Middle frontal gyrus (tissue), 1 donor: ENCODE data around the gene NPR3.
"Not testable (repeated sequence)": the region's sequence is repeated elsewhere in the genome, so short reads cannot be mapped to it uniquely, and the experiment has no call there.

Source experiments
- DNase-seq: peaks from one replicate; pipeline ENCODE4 v3.0.0-alpha.2; 2015; ENCODE audit warnings: low spot score; ENCODE audit errors: extremely low spot score

The NPR3 gene

DNA sequence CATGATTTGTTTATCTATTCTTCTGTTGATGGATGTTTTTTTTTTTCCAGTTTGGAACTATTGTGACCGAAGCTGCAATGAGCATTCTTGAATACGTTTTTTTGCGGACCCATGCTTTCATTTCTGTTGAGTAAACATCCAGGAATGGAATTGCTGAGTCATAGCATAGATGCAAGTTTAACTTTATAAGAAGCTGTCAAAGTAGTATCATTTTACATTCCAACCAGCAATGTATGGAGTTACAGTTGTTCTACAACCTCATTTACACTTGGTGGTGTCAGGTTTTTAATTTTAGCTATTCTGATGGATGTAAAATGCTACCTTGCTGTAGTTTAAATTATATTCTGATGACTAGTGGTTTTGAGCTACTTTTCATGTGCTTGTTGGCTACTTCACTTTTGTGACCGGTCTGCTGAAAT is 49.0 kb downstream of the NPR3 start:
- no peak for DNase-seq

DNA sequence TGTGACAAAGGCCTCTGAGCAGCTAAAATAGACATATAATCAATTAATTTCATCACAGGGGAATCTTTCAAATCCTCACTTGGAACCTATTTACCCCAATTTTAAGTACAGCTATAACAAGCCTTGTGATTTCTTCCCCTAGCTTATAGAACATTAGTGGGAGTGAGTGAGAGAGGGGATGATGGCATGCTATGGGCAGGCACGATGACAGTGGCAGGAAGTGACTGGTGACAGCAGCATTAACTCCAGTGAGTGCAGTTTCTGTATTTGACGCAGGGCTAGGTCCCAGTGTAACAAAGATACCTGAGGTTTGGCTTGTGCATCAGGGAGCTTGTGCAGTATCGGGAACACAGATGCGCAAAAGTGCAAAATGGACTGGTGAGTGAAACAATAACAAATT is 54.1 kb downstream of the NPR3 start:
- DNase-seq: no peak

DNA sequence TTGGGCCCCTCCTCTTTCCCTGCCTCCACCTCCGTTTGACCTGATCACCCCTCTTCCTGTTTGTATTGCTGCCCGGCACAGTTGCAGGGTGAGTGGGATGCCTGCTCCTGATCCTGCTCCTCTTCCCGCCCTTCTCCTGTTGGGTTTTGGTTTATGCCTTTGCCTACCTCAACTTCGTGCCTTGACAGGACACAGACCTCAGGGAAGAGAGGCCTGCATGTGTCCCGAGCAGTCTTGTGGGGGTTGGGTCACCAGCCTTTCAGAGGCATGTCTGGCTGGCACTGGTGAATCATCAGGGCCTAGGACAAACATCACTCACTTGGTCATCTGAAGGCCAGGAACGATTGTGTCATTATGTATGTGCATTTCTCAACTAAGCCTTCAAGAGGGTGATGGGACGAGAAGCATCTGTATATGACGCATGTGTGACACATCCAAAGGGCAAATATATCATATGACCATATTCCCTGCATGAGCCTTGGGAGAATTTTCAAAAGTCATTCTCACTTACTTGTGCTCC is 56.9 kb downstream of the NPR3 start:
- no peak for DNase-seq

DNA sequence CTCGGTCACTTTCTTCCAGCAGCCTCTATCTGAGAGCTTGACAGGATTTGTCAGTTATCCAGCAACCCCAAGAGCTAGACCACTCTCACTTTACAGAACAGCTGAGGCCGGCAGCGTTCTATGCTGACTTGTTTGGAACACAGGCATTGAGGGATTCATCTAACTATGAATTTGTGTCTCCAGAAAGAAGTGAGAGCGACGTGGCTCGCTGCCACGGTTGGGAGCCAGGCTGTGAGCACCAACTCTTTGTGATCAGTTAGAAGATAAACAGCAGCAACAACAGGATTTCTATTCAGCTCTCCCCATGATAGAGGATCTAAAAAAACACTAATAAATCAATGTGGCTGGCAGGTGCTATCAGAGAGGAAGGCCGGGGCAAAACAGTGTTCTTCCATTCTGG is 58.6 kb downstream of the NPR3 start:
- no peak for DNase-seq

DNA sequence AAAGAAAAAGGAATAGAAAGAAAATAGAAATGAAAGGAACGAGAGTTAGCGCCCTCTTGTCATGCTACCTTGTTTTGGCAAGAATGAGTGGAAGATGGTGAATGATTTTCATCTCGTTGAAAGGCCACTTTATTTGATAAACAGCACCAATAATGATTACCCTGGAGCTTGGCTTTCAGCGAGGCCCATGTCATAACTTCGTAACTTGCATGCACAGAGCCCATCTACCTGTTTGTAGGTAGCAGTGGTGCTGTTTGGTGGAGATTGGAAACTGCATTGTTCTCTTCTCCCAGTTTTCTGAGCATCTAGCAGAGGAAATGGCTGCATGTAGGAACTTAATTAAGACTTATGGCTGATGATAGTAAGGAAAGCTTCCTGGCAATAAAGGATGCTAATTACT is 59.3 kb downstream of the NPR3 start:
- DNase-seq: no peak

DNA sequence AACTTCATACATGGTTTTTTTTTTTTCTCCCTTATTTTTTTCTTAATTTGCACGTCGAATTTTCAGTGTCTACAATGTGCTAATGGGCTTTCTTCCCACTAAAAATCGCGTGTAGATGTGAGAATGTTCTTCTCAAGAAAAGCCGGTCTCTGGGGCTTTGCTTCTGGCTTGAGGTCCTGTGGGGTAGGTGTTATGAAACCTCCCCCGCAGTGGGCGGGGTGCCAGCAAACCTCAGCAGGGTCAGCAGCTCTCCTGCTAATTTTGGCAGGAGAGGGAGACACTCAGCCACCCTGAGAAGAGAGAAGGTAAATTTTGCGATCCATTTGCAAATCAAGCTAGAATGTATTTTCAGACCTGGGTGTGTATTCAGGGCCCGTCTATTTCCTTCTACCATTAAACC is 59.9 kb downstream of the NPR3 start:
- DNase-seq: no peak

DNA sequence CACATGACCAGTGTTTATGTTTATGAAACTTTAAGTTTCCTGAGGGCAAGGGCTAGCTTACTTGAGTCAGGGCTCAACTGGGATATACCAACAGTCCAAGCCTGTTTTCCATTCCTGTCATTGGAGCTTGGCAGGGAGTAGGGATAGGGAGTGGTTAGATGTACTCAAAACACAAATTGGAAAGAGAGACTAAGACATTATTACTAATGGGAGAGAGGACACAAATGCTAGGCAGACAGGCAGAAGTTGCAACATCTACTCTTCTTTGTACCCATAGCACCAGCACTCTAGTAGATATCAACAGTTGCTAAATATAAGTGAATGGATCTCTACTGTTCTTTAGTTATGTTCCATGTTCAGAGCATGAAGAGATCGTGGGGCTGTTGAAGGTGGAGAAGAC is 62.8 kb downstream of the NPR3 start:
- no peak for DNase-seq

DNA sequence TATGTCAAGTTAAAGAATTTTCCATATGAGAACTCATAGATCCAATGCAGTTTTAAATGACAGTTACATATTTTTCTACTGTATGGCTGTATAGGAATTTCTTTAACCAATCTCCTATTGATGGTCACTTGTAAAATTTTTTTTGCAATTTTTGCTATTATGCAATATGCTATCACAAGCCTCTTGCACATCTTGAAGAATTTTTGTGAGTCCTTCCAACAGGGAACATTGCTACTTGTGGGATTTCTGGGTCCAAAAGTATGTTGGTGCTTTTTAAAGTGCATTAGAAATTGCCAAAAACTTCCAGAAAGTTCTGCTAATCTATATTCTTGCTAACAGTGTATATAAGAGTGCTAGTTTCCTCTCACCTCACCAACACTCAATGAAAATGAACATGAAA is 65.1 kb downstream of the NPR3 start:
- no peak for DNase-seq

DNA sequence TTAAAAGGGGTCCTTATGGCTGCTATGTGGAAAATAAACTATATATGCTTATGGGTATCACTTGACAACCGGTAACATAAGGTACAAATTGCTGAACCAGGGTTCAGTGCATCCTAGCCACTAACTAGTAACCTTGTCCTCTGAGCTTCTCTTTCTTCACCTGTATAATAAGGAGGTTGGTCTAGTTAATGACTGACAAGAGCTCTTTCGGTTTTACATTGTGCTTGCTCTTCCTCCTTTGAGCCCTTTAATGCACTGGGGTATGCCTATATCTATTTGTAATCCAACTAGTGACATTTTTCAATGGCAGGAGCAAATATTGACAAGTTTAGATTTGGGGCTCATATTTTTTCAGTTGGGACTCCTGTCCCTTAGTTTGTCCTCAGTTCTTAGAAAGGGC is 66.1 kb downstream of the NPR3 start:
- DNase-seq: no peak

DNA sequence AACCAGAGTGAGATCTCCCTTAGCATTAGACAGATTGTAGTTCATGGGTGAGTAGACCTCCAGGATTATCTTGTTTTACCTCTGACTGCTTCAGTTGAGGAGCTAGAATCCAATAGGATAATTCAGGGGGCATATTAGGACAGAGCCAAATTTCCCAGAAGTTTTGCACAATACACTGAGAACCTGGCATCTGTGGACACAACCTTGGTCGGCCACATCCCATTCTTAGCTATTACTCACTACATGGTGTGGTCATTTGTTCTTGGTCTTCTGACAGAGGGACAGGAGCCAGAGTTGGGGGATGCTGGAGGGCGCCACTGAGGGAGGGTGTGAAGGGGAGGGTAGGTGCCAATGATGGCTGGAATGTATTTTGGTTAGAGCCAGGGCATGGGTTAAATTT is 66.6 kb downstream of the NPR3 start:
- no peak for DNase-seq

DNA sequence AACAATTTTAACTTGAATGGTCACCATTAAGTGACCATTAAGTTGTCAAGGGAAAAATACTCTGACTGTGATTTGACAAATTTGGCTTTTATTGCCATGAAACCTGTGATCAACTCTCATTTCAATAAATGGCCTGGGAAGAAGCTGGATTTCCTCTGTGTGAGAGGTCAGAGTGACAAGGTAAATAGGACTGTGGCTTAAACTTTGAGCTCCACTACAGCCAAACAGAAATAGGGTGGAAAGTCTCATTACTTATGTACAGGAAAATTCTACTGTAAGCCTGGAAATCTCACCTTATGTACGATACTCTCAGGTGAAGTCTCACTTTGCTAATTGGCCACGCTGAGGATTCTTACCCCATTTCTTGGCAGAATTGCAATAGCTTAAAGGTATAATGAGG is 67.3 kb downstream of the NPR3 start:
- DNase-seq: no peak

DNA sequence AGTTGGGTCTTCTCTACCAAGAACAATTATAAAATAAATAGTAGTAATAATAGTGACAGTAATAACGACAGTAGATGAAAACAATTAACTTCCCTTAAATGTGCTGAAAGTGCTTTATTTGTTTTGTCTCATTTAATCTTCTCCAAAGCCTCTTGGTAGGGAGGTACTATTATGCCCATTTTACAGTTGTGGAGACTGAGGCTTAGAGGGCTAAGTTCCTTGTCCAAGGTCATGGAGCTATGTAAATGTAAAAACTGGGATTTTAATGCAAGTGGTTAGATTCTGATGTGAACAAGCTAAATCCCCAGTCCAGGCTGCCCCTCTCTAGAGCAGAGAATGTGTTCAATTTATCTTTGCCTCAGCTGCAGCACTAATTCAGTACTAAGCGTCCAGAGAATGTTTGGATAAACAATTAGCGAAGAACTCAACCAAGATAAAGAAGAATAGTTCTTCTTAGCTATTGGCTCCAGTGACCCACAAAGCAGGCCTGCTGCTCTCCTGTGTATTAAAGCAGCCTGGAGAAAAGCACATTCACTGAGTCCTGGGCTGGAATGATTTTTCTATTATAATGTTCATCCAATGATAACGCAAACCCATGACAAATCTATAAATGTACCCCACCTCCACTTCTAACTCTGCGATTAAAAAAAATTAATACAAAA is 68.8 kb downstream of the NPR3 start:
- DNase-seq: no peak

DNA sequence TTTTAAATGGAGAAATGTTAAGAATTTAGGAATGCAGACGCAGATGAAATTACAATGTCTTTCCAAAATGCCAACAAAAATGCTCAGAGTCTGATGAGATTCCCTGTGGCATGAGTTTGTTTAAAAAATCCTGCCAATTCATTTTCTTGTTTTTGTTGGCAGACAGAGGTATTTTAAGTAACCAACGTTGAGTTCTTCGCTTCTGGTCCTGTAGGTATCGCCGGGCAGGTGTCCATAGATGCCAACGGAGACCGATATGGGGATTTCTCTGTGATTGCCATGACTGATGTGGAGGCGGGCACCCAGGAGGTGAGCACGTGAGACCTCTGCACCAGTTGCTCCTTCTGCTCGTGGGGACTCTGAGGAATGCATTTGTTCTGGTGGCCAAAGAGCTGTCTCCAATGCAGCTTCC is 69.4 kb downstream of the NPR3 start:
- no peak for DNase-seq

DNA sequence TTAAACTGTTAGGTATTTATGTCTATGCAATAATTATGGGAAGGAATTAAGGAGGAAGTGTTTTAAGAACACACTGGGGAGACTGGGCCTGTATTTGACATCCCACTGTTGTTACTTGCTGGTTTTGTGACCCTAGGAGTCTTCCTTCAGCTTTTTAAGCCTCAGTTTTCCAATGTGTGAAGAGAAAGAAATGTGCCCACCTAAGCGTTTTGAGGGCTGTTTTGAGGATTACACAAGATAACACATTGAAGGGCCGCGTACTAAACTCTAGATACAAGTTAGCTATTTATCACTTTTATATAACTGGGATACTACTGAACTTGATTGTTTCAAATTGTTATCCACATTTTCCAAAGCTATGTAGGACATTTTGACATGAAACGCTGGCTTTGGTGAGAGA is 72.5 kb downstream of the NPR3 start:
- DNase-seq: no peak

DNA sequence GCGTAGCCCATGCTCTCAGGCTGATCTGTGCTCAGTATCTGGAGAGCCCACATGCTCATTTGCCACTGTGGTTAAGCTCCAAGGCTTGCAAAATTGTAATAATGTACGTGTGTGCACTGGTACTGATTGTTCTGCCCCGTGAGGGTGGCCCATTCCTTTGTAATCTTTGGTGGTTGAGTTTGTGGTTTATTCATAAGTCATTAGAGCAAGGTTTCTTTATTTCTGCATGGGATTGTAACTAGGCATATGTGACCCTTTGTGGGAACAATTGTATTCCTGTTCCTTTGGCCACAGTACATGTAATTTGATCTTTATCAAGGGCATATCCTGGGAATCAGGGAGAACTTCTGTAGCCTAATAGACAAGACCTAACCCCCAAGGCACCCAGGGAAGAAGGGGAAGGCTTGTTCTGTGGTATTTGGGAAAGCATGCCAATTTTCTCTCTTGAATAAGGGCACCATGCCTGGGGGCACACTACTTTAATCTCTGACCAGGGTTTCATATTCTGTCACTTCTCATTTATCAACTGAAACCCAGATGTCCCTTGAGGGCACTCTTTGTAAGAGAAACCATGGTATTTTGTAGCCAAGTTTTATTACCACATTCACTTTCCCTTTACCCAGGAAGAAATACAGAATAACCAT is 74.6 kb downstream of the NPR3 start:
- no peak for DNase-seq

DNA sequence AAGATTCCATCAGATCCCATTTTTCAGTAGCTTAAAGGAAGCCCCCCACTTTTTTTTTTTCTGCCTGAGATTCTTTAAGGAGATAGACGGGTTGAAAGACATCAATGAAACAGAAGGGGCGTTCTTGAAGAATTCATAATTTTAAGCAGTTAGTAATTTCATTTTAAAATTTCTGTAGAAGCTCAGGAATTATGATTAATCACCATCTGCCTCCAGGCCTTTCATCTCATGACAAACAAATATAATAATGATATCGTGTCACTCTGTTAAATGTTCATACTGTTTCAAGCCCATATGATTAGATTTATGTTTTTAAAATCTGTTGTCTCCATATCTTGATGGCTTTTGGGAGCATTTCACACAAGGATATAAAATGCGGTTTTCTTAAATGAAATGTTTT is 75.2 kb downstream of the NPR3 start:
- DNase-seq: no peak

DNA sequence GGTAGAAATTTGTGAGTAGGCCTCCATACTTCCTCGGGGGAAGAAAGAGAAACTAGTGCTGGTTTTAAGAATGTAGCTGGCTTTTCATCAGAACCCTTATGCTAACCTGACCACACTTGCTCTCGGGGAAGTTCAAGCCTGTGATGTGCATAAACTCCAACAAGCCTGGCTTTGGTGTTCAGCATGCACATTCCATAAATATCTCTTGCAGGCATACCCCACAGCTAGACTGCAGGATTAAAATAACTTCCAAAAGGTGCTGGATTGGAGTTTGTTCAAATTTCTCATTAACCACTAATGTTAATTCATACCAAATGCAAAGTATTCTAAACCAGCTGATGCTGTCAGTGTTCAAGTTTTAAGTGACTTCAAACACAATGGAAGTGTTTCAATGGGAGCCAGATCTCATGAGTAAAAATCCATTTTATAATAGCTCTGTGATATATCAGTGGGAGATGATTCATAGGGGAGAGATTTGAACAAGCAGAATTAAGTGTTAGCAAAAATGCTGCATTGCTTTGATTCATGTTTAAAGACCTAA is 79.4 kb downstream of the NPR3 start:
- DNase-seq: no peak

DNA sequence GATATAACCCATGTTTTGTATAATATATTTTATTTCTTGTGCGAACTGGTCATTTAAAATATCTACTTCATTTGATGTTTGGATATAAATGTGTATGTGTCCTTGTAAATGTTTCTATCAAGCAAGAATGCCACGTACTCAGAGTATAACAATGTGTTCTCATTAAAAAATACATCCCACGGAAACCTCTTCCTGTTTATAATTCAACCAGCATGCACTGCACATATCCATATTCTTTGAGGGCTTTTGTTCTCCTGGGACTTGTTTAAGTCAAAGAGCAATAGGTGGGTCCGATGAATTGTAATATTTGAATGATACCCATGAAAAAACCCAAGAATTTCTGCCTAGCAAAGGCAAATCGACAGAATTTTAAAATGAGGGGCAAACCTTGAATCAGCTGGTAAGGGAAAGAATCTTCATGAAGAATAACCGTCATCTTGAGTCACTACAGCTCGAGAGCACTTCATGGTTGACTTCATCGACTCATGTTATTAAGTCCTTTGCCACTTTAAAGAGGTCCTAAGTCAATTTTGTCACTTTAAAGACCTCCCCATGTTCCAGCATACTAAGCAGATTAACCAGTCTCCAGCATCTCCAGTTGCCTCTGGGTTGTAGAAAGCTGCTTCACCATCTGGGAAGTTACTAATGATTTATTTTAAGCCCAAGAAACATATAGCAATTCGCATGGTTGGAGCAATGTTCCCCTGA is 80.6 kb downstream of the NPR3 start:
- no peak for DNase-seq

DNA sequence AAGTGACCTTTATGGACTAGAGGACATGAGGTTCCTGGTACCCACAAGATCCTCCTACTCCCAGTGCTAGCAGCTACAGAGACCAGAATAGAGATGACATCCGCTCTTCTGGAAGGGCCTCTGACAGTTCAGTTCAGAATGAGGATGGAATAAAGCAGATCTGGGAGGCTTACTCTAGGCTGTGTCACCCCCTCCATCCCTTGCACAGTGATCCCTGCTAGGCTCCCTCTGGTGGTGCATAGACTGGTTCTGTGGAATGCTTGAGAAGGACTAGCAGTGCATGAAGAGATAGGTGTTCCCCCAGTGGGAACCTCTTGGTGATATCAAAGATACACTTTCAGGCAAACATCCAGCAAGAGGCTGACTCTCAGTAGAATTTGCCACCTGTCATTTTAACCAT is 83.0 kb downstream of the NPR3 start:
- no peak for DNase-seq

DNA sequence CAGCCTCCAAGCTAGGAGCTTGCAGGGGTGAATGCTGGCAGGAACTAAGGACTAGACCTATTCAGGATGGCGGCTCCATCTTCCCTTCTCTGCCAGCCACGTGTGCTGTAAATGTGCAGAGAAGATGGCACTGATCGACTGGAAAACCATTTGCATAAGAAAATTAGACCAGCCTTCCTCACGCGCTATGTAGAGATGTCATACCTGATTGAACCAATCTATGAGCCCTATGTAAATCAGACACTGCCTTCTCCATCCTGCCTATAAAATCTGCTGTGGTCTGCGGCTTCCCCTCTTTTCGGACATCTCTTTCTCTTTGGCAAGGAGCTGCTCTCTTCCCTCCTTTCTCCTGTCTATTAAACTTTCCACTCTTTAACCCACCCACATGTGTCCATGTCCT is 91.6 kb downstream of the NPR3 start:
- DNase-seq: no peak

DNA sequence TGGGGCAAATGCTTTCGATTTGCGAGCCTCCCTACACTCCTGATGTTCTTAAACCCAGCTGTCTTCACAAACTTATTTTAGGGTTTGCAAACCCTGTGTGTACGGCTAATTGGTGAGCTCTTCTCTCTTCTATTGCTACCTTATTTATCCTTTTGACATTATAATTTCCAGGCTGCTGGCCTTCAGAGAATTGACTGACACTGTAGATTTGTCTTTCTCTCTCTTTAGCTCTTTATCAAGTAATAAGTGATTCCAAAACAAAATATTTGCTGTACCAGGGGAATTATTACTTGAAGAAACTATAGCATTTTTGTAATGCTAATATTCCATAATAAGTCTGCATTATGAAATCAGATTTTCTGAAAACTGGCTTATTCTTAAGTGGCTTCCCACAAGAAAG is 92.5 kb downstream of the NPR3 start:
- DNase-seq: no peak

DNA sequence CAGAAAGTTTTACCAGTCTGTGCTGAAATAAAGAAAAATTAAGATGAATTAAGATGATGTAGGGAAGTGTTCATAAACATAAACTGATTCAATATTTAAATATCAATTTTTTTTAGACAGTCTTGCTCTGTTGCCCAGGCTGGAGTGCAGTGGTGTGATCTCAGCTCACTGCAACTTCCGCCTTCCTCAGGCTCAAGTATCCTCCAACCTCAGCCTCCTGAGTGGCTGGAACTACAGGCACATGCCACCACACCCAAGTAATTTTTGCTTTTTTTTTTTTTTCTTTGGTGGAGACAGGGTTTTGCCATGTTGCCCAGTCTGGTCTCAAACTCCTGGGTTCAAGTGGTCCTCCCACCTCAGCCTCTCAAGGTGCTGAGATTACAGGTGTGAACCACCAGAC is 94.3 kb downstream of the NPR3 start:
- not testable (repeated sequence) for DNase-seq
